HG03571 (cell line): ENCODE measurements around the gene STX1B.
"Not testable (repeated sequence)": the region's sequence is repeated elsewhere in the genome, so short reads cannot be mapped to it uniquely, and the experiment has no call there.

Experiments
- ATAC-seq: cut with Tn5 transposase; IDR thresholded peaks from one replicate; pipeline ENCODE4 v1.9.1; 2021; ENCODE audit not compliant: unreplicated experiment

Gene STX1B

GRCh38 chr16:31016018-31016417 lies 5.6 kb upstream of the STX1B start:
- ATAC-seq, result no peak

- ATAC-seq, result not testable (repeated sequence)
Observed at GRCh38 chr16:31013292-31013691, 2.9 kb upstream of the STX1B start.

DNA sequence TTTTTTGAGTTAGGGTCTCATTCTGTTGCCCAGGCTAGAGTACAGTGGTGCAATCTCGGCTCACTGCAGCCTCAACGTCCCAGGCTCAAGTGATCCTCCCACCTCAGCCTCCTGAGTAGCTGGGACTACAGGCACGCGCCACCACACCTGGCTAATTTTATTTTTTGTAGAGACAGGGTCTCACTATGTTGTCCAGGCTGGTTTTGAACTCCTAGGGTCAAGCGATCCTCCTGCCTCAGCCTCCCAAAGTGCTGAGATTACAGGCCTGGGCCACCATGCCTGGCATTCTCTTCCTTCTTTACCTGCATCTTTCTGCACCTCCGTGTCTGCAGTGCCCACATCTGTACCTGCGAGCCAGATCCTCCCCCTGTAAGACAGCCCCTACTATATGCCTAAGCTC lies 1.4 kb upstream of the STX1B start:
- not testable (repeated sequence) for ATAC-seq

DNA sequence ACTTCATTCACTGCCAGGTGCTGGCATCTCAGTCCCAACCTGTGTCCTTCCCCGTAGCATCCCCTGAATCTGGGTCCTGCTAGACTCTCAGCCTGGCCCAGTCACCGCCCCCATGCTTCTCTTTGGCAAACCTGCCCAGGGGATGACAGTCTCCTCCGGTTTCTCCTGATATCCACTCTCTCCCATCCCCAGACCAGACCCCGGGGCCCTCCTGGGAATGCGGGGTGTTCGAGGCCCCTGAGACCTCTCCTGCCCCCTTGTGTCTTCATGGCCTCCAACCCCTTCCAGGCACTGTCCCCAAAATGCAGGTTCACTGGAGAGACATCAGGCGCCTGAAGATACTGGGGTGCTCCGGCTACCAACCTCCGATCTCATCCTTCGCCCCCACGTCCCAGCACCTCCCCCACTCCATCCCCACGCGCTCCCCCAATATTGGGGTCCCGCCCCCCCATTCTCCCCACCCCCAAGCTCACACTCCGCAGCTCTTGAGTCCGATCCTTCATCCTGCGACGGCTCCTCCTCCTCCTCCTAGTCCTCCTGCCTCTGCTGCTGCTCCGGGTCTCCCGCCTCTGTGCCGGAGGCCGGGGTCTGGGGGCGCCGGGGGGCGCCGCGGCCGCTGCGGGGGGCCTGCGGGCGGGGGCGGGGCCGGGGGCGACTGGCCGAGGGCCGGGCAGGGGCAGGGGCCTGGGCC lies 399 bp downstream of the STX1B start:
- ATAC-seq, result no peak

GRCh38 chr16:31009120-31009519 lies 1.3 kb downstream of the STX1B start:
- no peak for ATAC-seq

- ATAC-seq, result no peak
Observed at GRCh38 chr16:31008551-31008950, 1.9 kb downstream of the STX1B start.

GRCh38 chr16:31008149-31008548 lies 2.3 kb downstream of the STX1B start:
- ATAC-seq, result no peak

DNA sequence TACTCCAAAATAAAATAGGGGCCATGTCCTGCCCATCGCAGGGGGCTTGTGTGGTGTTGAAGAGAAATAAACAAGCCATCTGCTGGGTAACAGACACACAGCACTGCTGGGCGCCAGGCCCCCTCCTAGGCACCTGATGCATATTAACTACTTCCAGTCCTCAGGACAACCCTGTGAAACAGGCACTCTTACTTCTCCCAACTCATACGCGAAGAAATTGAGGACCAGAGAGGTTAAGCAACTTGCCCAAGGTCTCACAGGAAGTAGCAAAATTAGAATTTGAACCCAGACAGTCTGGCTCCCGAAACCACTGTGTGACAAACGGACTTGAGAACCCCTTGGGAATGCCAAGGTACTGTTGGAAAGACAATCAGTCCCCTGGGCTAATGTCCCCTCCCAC lies 2.8 kb downstream of the STX1B start:
- no peak for ATAC-seq

DNA sequence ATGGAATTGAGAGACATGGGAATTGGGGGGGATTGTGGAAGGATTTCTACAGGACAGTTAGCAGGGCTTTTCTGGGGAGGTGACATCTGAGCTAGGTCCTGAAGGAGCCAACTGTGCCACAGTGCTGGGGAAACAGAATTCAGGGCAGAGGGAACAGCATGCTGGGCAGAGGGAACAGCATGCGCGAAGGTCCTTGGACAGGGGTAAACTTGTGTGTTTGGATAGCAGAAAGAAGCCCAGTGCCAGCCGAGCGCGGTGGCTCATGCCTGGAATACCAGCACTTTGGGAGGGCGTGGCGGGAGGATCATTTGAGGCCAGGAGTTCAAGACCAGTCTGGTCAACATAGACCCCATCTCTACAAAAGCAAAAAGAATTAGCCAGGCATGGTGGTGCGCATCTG lies 3.8 kb downstream of the STX1B start:
- ATAC-seq, result no peak

GRCh38 chr16:31006086-31006385 lies 4.4 kb downstream of the STX1B start:
- ATAC-seq, result no peak

DNA sequence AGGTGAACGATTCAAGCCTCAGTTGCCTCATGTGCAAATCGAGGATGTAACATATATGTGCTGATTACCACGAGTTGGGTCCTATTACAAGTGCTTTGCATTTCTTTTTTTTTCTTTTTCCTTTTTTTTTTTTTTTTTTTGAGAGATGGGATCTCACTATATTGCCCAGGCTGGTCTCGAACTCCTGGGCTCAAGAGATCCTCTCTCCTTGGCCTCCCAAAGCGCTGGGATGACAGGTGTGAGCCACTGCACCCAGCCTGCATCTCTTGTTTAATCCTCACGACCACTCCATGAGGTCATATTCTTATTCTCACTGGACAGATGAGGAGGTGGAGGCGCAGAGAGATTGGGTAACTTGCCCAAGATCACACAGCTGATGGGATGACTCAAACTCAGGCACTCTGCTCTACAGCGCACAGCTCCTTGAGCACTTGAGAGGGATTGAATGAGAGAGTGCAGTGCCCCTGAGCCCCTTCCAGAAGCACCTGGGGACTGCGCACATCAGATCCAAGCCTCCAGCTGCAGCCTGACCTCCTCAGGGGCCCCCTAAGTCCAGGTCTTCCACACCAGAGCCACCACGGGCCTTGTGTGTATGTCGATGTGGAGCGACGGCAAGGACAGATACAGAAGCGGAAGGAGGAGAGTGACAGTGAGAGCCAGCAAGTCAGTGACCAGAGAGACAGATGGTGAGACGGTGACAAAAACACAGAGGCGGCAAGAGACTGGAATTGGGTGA lies 4.9 kb downstream of the STX1B start:
- ATAC-seq, result no peak

- ATAC-seq, result no peak
Observed at GRCh38 chr16:31004658-31005057, 5.8 kb downstream of the STX1B start.

GRCh38 chr16:31003744-31004143 lies 6.7 kb downstream of the STX1B start:
- ATAC-seq, result no peak

DNA sequence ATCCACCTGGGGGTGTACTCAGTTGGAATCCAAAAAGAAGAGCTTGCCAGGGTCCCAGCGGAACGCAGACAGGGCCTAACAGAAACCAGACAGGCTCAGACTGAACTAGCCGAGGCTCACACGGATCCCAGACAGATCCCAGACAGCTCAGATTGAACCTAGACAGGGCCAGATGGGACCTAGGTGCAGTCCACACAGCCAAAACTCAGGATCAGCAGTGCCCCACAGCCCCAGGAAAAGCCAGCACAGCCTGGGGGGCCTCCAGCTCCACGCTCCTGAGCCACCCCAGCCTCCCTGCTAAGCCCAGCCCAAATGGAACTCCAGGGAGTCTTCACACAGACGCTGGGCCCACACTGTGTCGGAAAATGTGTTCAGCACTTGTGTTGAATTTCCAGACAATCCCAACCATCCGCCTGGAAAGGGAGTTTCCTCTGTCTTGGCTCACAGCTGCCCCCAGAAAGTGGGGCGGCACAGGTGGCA lies 7.5 kb downstream of the STX1B start:
- ATAC-seq, result no peak

GRCh38 chr16:31002250-31002700 lies 8.2 kb downstream of the STX1B start:
- no peak for ATAC-seq

DNA sequence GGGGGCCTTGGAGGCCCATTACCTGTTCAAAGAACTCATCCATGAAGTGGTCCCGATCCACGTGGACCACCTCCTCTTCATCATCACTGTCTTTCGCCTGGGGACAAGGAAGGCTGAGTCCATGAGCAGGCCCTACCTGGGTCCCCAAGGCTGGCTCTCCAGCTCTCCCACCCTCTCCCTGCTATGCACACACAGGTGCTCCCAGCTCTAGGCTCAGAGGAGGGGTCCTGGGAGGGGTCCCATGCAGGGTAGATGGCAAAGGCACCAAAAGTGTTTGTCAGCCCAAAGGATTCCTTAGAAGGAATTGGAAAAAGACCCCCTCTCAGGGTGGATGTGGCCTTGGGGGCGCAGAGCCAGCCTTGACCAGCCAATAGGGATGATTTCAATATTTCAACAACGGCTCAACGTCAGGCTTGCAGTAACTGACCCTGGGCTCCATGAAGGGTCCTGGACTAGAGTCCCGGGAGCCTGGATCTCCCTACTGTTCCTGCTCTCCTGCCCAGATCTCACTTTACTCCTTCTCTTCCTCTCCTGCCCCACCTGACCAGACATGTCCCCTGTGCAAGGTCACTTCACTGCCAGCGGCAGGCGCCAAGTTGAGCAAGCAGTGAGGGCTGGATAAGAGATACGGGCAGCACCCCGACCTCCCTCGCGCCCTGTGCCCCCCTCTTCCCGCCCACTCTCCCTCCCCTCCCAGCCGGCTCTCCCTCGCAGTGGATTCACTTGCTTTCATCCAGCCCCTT lies 8.8 kb downstream of the STX1B start:
- ATAC-seq, result no peak

GRCh38 chr16:31000671-31001382 lies 9.6 kb downstream of the STX1B start:
- no peak for ATAC-seq

- ATAC-seq, result no peak
Observed at GRCh38 chr16:30998852-30999761, 11.3 kb downstream of the STX1B start.

DNA sequence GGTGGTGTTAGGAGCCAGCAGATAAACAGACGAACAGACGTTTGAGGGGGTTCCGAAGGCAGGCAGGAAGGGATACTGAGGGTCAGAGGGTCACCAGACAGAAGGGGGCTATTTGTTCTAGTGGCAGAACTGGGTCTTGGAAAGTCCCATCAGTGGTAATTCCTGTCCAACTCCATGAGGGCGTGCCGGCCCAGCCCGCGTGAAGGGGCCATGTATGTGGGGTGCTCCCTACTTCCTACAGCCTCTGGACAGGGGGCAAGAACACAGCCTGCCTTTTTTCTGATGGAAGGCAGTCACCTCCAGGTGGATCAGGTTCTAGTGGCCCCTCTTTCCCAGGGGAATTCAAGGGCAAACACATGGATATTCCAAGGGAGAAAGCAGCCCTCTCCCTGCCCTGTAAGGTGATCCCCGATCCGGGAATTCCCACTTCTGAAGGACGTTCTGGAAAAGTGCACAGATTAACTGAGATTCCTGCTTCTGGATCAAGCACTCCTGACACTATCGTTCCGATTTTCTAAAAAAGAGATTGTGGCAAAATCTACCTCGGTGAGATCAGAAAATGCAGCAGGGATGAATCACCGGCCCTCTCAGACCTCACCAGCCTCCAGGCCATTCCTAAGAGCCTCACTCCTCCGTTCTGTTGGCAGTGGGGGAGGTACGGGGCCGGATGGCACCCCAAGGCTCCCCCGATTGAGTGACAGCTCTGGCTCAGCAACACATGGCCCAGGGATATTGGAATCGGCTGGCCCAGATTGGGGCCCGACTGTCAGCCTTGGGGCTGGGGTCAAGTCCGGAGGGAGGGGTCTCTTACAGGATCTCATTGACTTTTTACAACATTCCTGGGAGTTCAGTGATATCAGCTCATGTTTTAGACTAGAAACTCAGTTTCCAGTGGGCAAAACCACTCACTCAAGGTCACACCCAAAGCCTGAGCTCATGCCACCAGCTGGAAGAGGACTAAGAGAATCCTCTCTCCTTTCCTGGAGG lies 12.4 kb downstream of the STX1B start:
- ATAC-seq, result no peak
